Measurements from ENCODE around the gene CSAG3.
"Not testable (repeated sequence)": the region's sequence is repeated elsewhere in the genome, so short reads cannot be mapped to it uniquely, and the experiment has no call there.

The CSAG3 gene

DNA sequence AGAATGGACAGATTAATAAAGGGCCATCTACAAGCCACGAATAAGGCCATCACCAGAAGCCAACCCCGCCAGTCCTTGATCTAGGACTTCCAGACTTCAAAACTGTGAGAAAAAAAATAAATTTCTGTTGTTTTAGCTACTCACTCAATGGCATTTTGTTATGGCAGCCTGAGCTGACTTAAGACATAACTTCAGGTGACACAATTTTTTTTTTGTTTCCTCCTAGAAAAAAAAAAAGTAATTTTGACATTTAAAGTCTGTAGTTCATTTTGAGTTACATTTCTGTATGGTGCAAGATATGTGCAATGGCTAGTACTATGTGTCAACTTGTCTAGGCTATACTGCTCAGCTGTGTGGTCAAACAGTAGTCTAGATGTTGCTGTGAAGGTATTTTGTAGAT lies at the start of gene CSAG3:
CSAG3 (plus strand) TSS at position 301 of the 400 bp plus-strand sequence.
- H3K36me3 Mint-ChIP-seq (ENCODE audit: low read depth); H3K27me3 Mint-ChIP-seq; H3K4me3 Mint-ChIP-seq; H3K4me1 Mint-ChIP-seq (ENCODE audit: low read depth); H3K9me3 Mint-ChIP-seq; H3K27ac Mint-ChIP-seq: not testable (repeated sequence)

DNA sequence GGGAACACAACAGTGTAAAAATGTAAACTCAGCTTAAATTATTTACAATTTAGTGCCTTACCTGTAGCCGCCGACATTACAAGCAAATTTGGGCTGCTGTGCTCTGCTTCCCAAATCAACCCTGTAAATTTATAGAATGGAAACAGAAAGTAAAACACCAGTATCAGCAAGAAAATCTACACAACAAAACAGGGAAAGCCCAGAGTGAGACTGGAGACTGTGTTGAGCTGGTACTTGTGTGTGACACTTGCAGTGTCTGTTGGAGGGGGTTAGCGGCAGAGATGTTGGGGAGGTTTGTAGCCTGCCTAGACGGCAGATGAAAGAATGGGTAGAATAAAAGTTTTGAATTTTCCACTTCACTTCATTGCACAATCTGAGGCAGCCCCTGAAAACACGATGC lies 45.8 kb upstream of the CSAG3 start:
- not testable (repeated sequence) for H3K4me1 Mint-ChIP-seq (ENCODE audit: low read depth); H3K27me3 Mint-ChIP-seq; H3K4me3 Mint-ChIP-seq; H3K36me3 Mint-ChIP-seq (ENCODE audit: low read depth); H3K9me3 Mint-ChIP-seq; H3K27ac Mint-ChIP-seq

DNA sequence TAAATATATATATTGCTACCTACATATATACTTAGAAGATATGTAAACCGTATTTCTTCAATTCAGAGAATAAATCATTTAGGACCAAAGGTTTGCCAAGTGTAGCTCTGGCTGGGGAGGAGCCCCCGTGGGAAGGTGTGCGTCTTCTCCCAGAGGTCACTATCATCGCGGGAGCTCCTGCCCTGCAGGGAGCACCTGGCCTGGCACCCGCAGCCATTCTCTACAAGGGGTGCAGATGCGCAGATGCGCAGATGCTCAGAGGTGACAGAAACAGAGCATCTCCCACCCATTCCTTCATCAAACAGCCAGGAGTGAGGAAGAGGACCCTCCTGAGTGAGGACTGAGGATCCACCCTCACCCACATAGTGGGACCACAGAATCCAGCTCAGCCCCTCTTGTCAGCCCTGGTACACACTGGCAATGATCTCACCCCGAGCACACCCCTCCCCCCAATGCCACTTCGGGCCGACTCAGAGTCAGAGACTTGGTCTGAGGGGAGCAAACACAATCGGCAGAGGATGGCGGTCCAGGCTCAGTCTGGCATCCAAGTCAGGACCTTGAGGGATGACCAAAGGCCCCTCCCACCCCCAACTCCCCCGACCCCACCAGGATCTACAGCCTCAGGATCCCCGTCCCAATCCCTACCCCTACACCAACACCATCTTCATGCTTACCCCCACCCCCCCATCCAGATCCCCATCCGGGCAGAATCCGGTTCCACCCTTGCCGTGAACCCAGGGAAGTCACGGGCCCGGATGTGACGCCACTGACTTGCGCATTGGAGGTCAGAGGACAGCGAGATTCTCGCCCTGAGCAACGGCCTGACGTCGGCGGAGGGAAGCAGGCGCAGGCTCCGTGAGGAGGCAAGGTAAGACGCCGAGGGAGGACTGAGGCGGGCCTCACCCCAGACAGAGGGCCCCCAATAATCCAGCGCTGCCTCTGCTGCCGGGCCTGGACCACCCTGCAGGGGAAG lies 44.9 kb upstream of the CSAG3 start, which contains the start of gene MAGEA2B:
MAGEA2B (plus strand) TSS at position 814 of the 973 bp plus-strand sequence. CDS start 2,479 bp downstream, outside the sequence.
- not testable (repeated sequence) for H3K27ac Mint-ChIP-seq; H3K4me3 Mint-ChIP-seq; H3K27me3 Mint-ChIP-seq; H3K36me3 Mint-ChIP-seq (ENCODE audit: low read depth); H3K4me1 Mint-ChIP-seq (ENCODE audit: low read depth); H3K9me3 Mint-ChIP-seq

DNA sequence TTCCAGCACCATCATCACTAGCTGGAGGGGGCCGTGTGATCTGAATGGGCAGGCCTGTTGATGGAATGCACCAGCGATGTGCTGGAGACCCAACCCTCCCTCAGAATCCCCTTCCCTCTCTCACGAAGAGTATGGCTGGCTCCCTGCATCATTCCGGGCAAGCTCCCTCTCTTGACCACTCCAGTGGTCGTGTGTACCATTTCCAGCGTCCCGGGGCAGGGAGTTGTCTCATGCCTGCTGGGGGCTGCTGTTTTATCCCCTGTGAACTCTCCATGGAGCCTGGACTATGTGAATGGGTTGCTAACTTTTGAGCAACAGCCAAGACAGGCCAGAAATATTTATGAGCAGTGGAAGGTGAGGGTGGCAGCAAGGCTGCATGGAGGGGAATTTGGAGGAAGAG lies 33.6 kb upstream of the CSAG3 start:
- Mint-ChIP-seq H3K9me3 (no peaks in the 10 kb centered on the region), H3K27ac (no peak overlapping the region), H3K36me3 (ENCODE audit: low read depth) (no peaks in the 10 kb centered on the region), H3K27me3 (peaks cover 3% of the 10 kb centered on the region), H3K4me1 (ENCODE audit: low read depth) (no peaks in the 10 kb centered on the region), H3K4me3 (no peak overlapping the region)

DNA sequence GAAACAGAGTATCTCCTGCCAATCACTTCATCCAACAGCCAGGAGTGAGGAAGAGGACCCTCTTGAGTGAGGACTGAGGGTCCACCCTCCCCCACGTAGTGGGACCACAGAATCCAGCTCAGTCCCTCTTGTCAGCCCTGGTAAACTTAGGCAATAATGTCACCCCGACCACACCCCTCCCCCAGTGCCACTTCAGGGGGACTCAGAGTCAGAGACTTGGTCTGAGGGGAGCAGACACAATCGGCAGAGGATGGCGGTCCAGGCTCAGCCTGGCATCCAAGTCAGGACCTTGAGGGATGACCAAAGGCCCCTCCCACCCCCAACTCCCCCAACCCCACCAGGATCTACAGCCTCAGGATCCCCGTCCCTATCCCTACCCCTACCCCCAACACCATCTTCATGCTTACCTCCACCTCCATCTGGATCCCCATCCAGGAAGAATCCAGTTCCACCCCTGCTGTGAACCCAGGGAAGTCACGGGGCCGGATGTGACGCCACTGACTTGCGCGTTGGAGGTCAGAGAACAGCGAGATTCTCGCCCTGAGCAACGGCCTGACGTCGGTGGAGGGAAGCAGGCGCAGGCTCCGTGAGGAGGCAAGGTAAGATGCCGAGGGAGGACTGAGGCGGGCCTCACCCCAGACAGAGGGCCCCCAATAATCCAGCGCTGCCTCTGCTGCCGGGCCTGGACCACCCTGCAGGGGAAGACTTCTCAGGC lies 25.6 kb upstream of the CSAG3 start, which contains the start of the genes CSAG1 and MAGEA12:
CSAG1 (minus strand) TSS at position 461 of the 715 bp plus-strand sequence. CDS start 1,261 bp downstream, outside the sequence.
MAGEA12 (plus strand) TSS at position 497 of the 715 bp plus-strand sequence. CDS start 2,405 bp downstream, outside the sequence.
- Mint-ChIP-seq H3K4me3 (no peak within 1 kb of the TSS), H3K4me1 (ENCODE audit: low read depth) (no peaks in the 10 kb centered on the region), H3K36me3 (ENCODE audit: low read depth) (no peaks in the 10 kb centered on the region), H3K9me3 (no peaks in the 10 kb centered on the region), H3K27ac (no peak within 1 kb of the TSS), H3K27me3 (peaks cover 3% of the 10 kb centered on the region)

DNA sequence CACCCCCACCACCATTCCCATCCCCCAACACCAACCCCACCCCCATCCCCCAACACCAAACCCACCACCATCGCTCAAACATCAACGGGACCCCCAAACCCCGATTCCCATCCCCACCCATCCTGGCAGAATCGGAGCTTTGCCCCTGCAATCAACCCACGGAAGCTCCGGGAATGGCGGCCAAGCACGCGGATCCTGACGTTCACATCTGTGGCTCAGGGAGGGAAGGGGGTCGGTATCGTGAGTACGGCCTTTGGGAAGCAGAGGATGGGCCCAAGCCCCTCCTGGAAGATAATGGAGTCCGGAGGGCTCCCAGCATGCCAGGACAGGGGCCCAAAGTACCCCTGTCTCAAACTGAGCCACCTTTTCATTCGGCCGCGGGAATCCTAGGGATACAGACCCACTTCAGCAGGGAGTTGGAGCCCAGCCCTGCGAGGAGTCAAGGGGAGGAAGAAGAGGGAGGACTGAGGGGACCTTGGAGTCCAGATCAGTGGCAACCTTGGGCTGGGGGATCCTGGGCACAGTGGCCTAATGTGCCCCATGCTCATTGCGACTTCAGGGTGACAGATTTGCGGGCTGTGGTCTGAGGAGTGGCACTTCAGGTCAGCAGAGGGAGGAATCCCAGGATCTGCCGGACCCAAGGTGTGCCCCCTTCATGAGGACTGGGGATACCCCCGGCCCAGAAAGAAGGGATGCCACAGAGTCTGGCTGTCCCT lies 24.7 kb upstream of the CSAG3 start:
- H3K4me1 Mint-ChIP-seq (ENCODE audit: low read depth); H3K4me3 Mint-ChIP-seq; H3K9me3 Mint-ChIP-seq; H3K27ac Mint-ChIP-seq; H3K27me3 Mint-ChIP-seq; H3K36me3 Mint-ChIP-seq (ENCODE audit: low read depth): not testable (repeated sequence)

DNA sequence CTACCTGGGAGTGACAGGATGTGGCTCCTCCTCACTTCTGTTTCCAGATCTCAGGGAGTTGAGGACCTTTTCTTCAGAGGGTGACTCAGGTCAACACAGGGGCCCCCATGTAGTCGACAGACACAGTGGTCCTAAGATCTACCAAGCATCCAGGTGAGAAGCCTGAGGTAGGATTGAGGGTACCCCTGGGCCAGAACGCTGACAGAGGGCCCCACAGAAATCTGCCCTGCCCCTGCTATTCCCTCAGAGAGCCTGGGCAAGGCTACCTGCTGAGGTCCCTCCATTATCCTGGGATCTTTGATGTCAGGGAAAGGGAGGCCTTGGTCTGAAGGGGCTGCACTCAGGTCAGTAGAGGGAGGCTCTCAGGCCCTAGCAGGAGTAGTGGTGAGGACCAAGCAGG lies 23.9 kb upstream of the CSAG3 start:
- Mint-ChIP-seq H3K27ac (no peak overlapping the region), H3K27me3 (no peaks in the 10 kb centered on the region), H3K36me3 (ENCODE audit: low read depth) (no peaks in the 10 kb centered on the region), H3K4me3 (no peak overlapping the region), H3K9me3 (no peaks in the 10 kb centered on the region), H3K4me1 (ENCODE audit: low read depth) (no peaks in the 10 kb centered on the region)

DNA sequence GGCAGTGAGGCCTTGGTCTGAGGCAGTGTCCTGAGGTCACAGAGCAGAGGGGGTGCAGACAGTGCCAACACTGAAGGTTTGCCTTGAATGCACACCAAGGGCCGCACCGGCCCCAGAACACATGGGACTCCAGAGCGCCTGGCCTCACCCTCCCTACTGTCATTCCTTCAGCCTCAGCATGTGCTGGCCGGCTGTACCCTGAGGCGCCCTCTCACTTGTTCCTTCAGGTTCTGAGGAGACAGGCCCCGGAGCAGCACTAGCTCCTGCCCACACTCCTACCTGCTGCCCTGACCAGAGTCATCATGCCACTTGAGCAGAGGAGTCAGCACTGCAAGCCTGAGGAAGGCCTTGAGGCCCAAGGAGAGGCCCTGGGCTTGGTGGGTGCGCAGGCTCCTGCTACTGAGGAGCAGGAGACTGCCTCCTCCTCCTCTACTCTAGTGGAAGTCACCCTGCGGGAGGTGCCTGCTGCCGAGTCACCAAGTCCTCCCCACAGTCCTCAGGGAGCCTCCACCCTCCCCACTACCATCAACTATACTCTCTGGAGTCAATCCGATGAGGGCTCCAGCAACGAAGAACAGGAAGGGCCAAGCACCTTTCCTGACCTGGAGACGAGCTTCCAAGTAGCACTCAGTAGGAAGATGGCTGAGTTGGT lies 23.0 kb upstream of the CSAG3 start:
- no peak overlapping the region for H3K4me3 Mint-ChIP-seq
- H3K4me1 Mint-ChIP-seq (ENCODE audit: low read depth) = no peaks in the 10 kb centered on the region
- H3K27me3 Mint-ChIP-seq = no peaks in the 10 kb centered on the region
- no peaks in the 10 kb centered on the region for H3K9me3 Mint-ChIP-seq
- no peaks in the 10 kb centered on the region for H3K36me3 Mint-ChIP-seq (ENCODE audit: low read depth)
- H3K27ac Mint-ChIP-seq = no peak overlapping the region

DNA sequence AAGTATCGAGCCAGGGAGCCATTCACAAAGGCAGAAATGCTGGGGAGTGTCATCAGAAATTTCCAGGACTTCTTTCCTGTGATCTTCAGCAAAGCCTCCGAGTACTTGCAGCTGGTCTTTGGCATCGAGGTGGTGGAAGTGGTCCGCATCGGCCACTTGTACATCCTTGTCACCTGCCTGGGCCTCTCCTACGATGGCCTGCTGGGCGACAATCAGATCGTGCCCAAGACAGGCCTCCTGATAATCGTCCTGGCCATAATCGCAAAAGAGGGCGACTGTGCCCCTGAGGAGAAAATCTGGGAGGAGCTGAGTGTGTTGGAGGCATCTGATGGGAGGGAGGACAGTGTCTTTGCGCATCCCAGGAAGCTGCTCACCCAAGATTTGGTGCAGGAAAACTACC lies 22.5 kb upstream of the CSAG3 start:
- not testable (repeated sequence) for H3K4me3 Mint-ChIP-seq; H3K27ac Mint-ChIP-seq; H3K9me3 Mint-ChIP-seq; H3K4me1 Mint-ChIP-seq (ENCODE audit: low read depth); H3K36me3 Mint-ChIP-seq (ENCODE audit: low read depth); H3K27me3 Mint-ChIP-seq

DNA sequence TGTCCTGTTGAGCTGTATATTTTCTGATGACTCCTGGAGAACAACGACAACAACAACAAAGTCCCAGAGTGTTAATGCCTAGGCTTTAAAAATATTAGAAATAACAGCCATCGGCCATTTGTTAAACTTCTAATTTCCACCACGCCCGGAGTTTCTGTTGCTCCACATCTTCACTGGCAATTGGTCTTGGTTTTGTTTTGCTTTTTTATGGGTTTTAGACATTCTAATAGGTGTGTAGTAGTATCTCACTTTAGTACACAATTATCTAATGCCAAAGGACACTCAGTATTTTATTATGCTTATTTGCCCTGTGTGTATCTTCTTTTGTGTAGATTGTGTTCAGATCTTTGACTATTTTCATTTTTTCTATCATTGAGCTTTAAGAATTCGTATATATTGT lies 20.5 kb upstream of the CSAG3 start:
- Mint-ChIP-seq H3K4me1 (ENCODE audit: low read depth) (no peaks in the 10 kb centered on the region), H3K4me3 (no peak overlapping the region), H3K9me3 (no peaks in the 10 kb centered on the region), H3K27ac (no peak overlapping the region), H3K36me3 (ENCODE audit: low read depth) (no peaks in the 10 kb centered on the region), H3K27me3 (no peaks in the 10 kb centered on the region)

DNA sequence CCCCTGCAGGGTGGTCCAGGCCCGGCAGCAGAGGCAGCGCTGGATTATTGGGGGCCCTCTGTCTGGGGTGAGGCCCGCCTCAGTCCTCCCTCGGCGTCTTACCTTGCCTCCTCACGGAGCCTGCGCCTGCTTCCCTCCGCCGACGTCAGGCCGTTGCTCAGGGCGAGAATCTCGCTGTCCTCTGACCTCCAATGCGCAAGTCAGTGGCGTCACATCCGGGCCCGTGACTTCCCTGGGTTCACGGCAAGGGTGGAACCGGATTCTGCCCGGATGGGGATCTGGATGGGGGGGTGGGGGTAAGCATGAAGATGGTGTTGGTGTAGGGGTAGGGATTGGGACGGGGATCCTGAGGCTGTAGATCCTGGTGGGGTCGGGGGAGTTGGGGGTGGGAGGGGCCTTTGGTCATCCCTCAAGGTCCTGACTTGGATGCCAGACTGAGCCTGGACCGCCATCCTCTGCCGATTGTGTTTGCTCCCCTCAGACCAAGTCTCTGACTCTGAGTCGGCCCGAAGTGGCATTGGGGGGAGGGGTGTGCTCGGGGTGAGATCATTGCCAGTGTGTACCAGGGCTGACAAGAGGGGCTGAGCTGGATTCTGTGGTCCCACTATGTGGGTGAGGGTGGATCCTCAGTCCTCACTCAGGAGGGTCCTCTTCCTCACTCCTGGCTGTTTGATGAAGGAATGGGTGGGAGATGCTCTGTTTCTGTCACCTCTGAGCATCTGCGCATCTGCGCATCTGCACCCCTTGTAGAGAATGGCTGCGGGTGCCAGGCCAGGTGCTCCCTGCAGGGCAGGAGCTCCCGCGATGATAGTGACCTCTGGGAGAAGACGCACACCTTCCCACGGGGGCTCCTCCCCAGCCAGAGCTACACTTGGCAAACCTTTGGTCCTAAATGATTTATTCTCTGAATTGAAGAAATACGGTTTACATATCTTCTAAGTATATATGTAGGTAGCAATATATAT lies 5.0 kb upstream of the CSAG3 start, which contains the start of gene MAGEA2:
MAGEA2 (minus strand) TSS at position 157 of the 965 bp plus-strand sequence. CDS start 2,479 bp downstream, outside the sequence.
- H3K36me3 Mint-ChIP-seq (ENCODE audit: low read depth); H3K4me1 Mint-ChIP-seq (ENCODE audit: low read depth); H3K27ac Mint-ChIP-seq; H3K27me3 Mint-ChIP-seq; H3K9me3 Mint-ChIP-seq; H3K4me3 Mint-ChIP-seq: not testable (repeated sequence)

DNA sequence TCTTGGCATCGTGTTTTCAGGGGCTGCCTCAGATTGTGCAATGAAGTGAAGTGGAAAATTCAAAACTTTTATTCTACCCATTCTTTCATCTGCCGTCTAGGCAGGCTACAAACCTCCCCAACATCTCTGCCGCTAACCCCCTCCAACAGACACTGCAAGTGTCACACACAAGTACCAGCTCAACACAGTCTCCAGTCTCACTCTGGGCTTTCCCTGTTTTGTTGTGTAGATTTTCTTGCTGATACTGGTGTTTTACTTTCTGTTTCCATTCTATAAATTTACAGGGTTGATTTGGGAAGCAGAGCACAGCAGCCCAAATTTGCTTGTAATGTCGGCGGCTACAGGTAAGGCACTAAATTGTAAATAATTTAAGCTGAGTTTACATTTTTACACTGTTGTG lies 4.1 kb upstream of the CSAG3 start:
- not testable (repeated sequence) for H3K9me3 Mint-ChIP-seq; H3K36me3 Mint-ChIP-seq (ENCODE audit: low read depth); H3K4me1 Mint-ChIP-seq (ENCODE audit: low read depth); H3K4me3 Mint-ChIP-seq; H3K27ac Mint-ChIP-seq; H3K27me3 Mint-ChIP-seq

DNA sequence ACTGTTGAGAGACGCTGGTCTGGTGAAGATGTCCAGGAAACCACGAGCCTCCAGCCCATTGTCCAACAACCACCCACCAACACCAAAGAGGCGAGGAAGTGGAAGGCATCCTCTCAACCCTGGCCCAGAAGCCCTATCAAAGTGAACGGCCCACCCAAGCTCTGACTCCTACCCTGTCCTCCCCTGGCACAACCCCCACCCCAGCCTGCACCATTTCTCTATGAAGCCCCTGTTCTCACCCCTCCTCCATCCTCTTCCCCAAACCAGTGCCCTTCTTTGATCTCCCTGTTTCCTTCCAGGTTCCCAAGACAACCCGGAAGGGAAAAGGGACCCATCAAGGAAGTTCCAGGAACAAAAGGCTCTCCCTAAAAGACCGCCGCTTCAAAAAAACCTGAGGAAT lies 526 bp downstream of the CSAG3 start:
- not testable (repeated sequence) for H3K27ac Mint-ChIP-seq; H3K27me3 Mint-ChIP-seq; H3K4me3 Mint-ChIP-seq; H3K4me1 Mint-ChIP-seq (ENCODE audit: low read depth); H3K36me3 Mint-ChIP-seq (ENCODE audit: low read depth); H3K9me3 Mint-ChIP-seq

DNA sequence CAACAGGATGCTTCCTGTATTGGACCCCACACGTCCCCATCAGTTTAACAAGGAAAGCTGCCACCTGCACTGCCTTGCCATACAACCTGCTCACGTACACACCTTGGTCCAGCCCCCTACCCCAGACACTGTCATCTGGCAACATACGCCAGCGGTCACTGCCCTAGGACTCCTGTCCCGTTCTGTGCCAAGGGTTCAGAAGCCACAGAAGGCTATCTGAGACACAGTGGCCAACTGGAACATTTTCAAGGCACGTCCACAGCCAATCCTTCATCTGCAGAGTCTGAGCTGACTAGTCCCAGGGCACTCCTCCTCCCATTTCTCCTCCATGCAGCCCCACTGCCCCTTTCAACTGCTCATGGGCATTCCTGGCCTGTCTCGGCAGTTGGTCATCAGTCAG lies 2.6 kb downstream of the CSAG3 start:
- not testable (repeated sequence) for H3K36me3 Mint-ChIP-seq (ENCODE audit: low read depth); H3K27ac Mint-ChIP-seq; H3K4me3 Mint-ChIP-seq; H3K4me1 Mint-ChIP-seq (ENCODE audit: low read depth); H3K9me3 Mint-ChIP-seq; H3K27me3 Mint-ChIP-seq
